ENCODE results near the gene FGFRL1. TPM values are rescaled to one million over a fixed set of nuclear protein-coding genes. Genes with fewer than 3 reads are reported as not detected.
A peak's percentile ranks its signal among the peaks of the same experiment; 100 is the strongest.

Gene FGFRL1
- total RNA-seq, 1 donor from 2014 or later = 5.2 TPM

DNA sequence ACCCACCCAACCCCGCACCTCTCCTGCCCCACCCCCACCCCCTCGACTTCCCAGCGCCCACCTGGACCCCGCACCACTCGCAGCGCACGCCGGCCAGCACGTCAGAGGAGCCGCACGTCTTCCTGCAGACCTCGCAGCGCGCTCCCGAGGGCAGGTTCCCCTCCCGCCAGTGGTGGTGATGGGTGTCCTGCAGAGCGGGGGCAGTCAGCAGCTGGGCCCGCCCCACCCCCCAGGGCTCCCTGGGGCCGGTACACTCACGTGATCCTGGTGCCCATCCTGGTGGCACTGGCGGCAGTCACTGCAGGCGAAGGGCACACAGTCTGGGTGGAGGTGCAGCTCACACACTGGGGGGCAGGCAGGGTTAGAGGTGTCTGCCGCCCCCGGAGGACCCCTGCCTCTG is 43.2 kb upstream of the FGFRL1 start:
- no peak for DNase-seq (ENCODE audit: low spot score)
- Mint-ChIP-seq H3K27me3 (ENCODE audit: unreplicated experiment) (peaks cover 21% of the 10 kb centered on the region), H3K27ac (ENCODE audit: unreplicated experiment) (no peak overlapping the region), H3K36me3 (ENCODE audit: low read depth, unreplicated experiment) (peaks cover 3% of the 10 kb centered on the region), H3K4me3 (ENCODE audit: unreplicated experiment) (no peak overlapping the region), H3K4me1 (ENCODE audit: unreplicated experiment) (no peaks in the 10 kb centered on the region), H3K9me3 (ENCODE audit: unreplicated experiment) (no peaks in the 10 kb centered on the region)
- no peak for TF ChIP-seq CTCF (IDR thresholded peaks at IDR 0.05; ENCODE audit: unreplicated experiment)

DNA sequence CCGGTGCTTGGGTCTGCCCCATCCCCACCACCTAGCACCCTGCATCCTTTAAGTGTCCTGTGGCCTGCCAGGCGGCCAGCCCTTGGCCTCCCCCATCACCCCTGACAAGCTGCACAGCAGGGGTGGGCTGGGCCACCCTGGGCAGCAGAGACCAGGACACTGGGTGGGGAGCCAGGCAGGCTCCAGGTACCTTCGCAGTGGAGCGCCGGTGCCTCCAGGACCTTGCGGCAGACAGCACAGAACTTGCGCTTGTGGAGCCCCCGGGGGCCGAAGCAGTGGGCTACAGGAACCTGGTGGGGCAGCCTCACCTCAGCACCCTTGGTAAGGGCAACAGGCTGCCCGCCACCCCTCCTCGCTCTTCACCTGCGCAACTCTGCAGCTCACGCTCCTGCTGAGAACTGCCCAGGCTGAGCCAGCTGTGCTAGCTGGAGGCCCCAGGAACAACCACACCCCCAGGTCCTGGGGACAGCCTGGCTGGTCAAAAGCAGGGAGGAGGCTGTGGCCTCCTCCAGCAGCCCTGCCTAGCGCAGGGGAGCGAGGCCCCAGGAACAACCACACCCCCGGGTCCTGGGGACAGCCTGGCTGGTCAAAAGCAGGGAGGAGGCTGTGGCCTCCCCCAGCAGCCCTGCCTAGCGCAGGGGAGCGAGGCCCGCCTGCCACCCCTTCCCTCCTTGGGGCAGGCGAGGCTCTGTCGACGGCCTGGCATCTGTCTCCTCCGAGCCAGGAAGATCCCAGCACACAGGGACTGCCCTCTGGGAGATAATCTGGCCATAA is 42.6 kb upstream of the FGFRL1 start:
- H3K27me3 Mint-ChIP-seq (ENCODE audit: unreplicated experiment) = peaks cover 19% of the 10 kb centered on the region
- H3K4me1 Mint-ChIP-seq (ENCODE audit: unreplicated experiment) = no peaks in the 10 kb centered on the region
- H3K4me3 Mint-ChIP-seq (ENCODE audit: unreplicated experiment) = no peak overlapping the region
- H3K9me3 Mint-ChIP-seq (ENCODE audit: unreplicated experiment) = no peaks in the 10 kb centered on the region
- DNase-seq (ENCODE audit: low spot score) = no peak
- H3K36me3 Mint-ChIP-seq (ENCODE audit: low read depth, unreplicated experiment) = peaks cover 3% of the 10 kb centered on the region
- H3K27ac Mint-ChIP-seq (ENCODE audit: unreplicated experiment) = no peak overlapping the region
- TF ChIP-seq CTCF (IDR thresholded peaks at IDR 0.05; ENCODE audit: unreplicated experiment) = no peak

DNA sequence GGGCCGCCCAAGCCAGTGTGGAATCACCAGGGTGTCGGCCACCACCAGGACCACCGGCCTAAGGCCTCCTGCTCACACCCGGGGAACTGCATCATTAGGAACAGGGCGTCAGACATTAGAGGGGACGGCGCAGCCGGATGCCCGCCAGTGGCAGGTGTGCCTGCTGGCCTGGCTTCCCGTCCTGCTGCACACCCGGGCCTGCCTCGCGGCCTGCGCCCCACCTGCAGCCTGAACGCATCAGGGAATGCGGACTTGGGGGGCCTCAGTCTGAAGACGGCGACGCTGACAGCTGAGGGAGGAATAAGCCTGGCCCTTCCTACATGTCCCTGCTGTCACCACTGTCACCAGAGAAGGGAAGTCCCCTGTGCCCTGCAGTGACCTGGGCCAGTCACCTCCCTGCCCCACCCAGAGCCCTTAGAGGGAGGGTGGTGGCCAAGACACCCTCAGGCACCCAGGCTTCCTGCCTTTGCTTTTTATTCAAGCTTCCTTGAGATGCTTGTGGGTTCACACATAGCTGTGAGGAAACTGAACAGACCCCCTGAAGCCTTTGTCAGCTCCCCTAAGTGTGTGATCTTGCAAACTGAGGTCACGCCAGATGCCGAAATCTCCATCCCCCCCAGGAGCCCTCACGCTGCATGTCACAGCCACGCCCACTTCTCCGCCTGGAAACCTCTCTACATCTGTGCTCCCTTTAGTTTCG is 41.2 kb upstream of the FGFRL1 start:
- H3K27me3 Mint-ChIP-seq (ENCODE audit: unreplicated experiment) = peaks cover 20% of the 10 kb centered on the region

DNA sequence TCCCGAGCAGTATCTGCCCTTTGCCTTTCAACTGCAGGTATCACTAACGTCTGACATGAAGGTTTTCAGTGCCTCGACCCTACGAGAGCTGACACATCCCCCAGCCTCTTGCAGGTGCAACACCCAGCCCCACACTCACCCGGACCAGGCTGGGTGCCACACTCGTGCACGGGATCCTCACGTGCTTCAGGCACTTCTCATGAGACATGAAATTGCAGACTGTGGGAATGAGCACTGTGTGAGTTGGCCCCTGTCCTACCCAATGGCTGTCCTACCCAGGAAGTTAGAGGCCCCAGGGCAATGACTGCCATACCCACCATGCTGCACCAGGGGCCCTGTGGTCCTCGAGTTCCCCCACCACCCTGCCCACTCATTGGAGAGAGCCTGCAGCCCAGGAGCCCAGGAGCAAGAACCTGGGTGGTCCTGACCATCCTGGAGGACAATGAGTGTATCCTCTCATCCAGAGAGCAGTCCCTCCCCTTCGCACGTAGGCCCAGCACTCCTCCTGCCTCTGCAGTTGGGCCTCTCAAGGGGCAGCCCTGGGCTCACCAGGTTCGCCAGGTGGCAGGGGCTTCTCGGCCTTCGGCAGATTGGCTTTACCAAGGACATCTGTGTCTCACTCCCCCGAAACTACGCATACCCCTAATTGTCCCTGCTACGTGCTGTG is 40.4 kb upstream of the FGFRL1 start:
- Mint-ChIP-seq H3K4me1 (ENCODE audit: unreplicated experiment) (no peaks in the 10 kb centered on the region), H3K27ac (ENCODE audit: unreplicated experiment) (no peak overlapping the region), H3K9me3 (ENCODE audit: unreplicated experiment) (no peaks in the 10 kb centered on the region), H3K36me3 (ENCODE audit: low read depth, unreplicated experiment) (peaks cover under 1% of the 10 kb centered on the region), H3K27me3 (ENCODE audit: unreplicated experiment) (peaks cover 18% of the 10 kb centered on the region), H3K4me3 (ENCODE audit: unreplicated experiment) (peak overlapping the region; percentile 47)
- no peak for DNase-seq (ENCODE audit: low spot score)
- TF ChIP-seq CTCF (IDR thresholded peaks at IDR 0.05; ENCODE audit: unreplicated experiment) = no peak

More for the DNA sequence above, 41.2 kb upstream of the FGFRL1 start:
- Mint-ChIP-seq H3K4me1 (ENCODE audit: unreplicated experiment) (no peaks in the 10 kb centered on the region), H3K4me3 (ENCODE audit: unreplicated experiment) (peak overlapping the region; percentile 47), H3K9me3 (ENCODE audit: unreplicated experiment) (no peaks in the 10 kb centered on the region), H3K27ac (ENCODE audit: unreplicated experiment) (peak overlapping the region; percentile 24), H3K36me3 (ENCODE audit: low read depth, unreplicated experiment) (peaks cover 3% of the 10 kb centered on the region)
- no peak for TF ChIP-seq CTCF (IDR thresholded peaks at IDR 0.05; ENCODE audit: unreplicated experiment)
- no peak for DNase-seq (ENCODE audit: low spot score)

Data from endothelial cell (in vitro differentiated cells).